GM19035 (cell line): ENCODE results near the gene MRGPRD.

Source experiments
- ATAC-seq: cut with Tn5 transposase; IDR thresholded peaks from one replicate; pipeline ENCODE4 v1.9.1; 2021; ENCODE audit not compliant: unreplicated experiment

MRGPRD gene

DNA sequence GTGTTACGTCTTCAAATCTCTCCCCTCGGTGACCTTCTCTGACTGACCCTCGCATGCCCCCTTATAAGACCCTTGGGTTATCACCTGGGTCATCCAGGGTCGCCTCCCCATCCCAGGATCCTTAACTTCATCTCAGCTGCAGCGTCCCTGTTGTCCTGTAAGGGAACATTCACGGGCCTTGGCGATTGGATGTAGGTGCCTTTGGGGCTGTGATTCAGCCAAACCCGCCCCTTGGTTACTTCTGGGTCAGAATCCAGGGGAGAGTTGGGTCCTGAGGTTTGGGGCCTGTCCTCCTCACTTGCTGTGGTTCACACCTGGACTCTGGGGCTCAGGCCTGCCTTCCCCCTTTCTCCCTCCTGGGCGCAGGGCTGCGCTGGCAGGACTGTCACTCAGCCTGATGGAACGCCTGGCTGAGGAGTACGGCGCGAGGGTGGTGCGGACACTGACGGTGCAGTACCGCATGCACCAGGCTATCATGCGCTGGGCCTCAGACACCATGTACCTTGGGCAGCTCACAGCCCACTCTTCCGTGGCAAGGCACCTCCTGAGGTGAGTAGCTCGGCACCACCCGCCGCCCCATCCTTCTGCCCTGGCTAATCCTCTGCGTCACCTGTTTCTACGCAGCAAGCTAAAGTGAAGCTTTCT lies 47.7 kb downstream of the MRGPRD start:
- no peak for ATAC-seq

DNA sequence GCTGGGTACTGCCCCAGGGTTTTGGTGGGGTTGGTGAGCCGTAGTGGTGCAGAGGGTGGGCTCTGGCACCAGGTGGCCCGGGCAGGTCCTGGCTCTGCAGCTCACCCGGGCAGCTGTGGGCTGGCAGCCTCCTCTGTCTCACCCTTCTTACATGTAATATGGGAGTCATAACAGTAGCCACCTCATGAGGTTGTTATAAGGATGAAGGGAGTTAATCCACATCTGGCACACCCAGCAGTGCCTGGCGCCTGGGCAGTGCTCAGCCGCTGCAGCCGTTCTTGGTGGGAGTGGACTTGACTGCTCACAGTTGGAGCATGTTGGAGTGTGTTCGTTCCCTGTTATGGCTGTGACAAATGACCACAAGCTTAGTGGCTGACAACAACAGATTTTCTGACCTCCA lies 48.4 kb downstream of the MRGPRD start:
- no peak for ATAC-seq

DNA sequence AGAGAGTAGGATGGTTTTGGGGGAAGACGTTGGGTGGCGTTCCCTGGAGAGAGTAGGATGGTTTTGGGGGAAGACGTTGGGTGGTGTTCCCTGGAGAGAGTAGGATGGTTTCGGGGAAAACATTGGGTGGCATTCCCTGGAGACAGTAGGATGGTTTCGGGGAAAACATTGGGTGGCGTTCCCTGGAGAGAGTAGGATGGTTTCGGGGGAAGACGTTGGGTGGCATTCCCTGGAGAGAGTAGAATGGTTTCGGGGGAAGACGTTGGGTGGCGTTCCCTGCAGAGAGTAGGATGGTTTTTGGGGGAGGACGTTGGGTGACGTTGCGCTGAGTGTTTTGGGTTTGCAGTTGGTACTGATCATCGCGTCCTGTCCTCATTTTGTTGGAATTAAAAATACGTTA lies 48.9 kb downstream of the MRGPRD start:
- ATAC-seq: no peak

DNA sequence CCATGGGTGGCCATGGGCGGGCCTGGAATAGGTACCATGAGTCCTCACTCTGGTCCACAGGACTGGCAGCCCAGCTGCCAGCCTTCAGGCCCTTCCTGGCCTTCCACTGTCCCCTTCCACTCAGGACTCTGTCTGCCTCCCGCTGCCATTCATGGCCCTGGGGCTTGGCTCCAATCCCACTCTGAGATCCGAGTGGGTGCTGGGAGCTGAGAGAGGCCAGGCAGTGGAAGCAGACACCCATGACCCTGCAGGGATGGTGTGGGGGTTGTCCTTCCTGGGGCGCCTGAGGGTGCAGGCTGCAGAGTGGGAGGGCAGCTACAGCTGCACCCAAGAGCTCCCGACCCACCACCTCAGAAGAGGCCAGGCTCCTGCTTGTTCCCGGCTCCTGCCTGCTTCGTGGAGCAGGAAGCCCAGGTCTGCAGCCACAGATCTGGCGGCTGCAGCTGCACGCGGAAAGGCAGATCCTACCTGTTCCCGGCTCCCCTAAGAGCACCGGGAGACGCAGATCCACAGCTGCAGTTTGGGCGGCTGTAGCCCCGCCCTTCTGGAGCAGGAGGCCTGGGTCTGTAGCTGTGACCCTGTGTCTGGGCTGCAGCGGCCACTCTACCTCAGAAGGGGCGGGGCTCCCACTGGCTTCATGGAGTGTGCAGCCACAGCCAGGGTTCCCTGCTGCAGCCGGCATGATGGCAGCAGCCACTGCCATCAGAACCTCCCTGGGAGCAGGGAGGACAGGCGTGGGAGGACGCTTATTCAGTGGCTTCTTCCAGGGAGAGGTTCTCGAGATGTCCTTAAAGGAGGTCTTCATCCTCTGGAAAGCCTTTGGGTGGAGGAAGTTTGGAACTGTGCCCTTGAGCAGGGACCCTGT lies 49.6 kb downstream of the MRGPRD start:
- ATAC-seq: no peak
